H1 (cell line): ENCODE results near the gene CDH26. TPM values are rescaled to one million over a fixed set of nuclear protein-coding genes. Genes with fewer than 3 reads are reported as not detected.

Source experiments
- CTCF ChIA-PET: fragments of 300-600 bp; sonication (Branson Sonifier 250); formaldehyde crosslinking; loops from one replicate; lab custom pipeline; 2021; ENCODE audit not compliant: partially characterized antibody; lab: Charles Lee
- POLR2A ChIA-PET: fragments of 300-600 bp; sonication (Branson Sonifier 250); formaldehyde crosslinking; loops from one replicate; lab custom pipeline; 2021; ENCODE audit warnings: inconsistent platforms; ENCODE audit not compliant: partially characterized antibody; lab: Charles Lee
- DNase-seq, 2 experiments: peaks; one replicate each; pipeline versions ENCODE4 v3.0.0 to v3.0.0-alpha.2; 2010 to 2022; ENCODE audit warnings: low spot score in 2 of 2, low read depth in 1 of 2, mixed read lengths in 1 of 2
- FAIRE-seq: peaks from 2 replicates; lab custom pipeline; 2011; peaks lifted over from hg19 to GRCh38; lab: Jason Lieb, UNC
- H2AFZ ChIP-seq: 2 replicates; pipeline ENCODE4 v1.8.1; 2012; ENCODE audit warnings: low read length, inconsistent platforms
- H2AK5ac ChIP-seq: 2 replicates; pipeline ENCODE4 v1.6.1; 2013; ENCODE audit warnings: low read depth, low read length
- H2BK120ac ChIP-seq: replicated peaks from 2 replicates; pipeline ENCODE3; 2013; ENCODE audit warnings: low read depth, low read length, inconsistent platforms
- H2BK12ac ChIP-seq: 2 replicates; pipeline ENCODE4 v1.6.1; 2013; ENCODE audit warnings: low read depth, low read length
- H2BK15ac ChIP-seq: 2 replicates; pipeline ENCODE4 v1.6.1; 2013; ENCODE audit warnings: low read length
- H2BK20ac ChIP-seq: 2 replicates; pipeline ENCODE4 v1.6.1; 2013; ENCODE audit warnings: low read length
- H2BK5ac ChIP-seq: 2 replicates; pipeline ENCODE4 v1.6.1; 2013; ENCODE audit warnings: low read depth, low read length
- H3K14ac ChIP-seq: 2 replicates; pipeline ENCODE4 v1.6.1; 2013; ENCODE audit warnings: inconsistent platforms; ENCODE audit not compliant: insufficient read length
- H3K18ac ChIP-seq: 2 replicates; pipeline ENCODE4 v1.6.1; 2013; ENCODE audit warnings: low read length; ENCODE audit errors: extremely low read depth
- H3K23ac ChIP-seq: 2 replicates; pipeline ENCODE4 v1.6.1; 2013; ENCODE audit warnings: inconsistent platforms; ENCODE audit not compliant: insufficient read length
- H3K23me2 ChIP-seq: 2 replicates; pipeline ENCODE4 v1.6.1; 2013; ENCODE audit warnings: low read depth, low read length
- H3K27ac ChIP-seq: 2 replicates; pipeline ENCODE4 v1.6.1; 2011; ENCODE audit warnings: low read depth, low read length, inconsistent platforms
- H3K27me3 ChIP-seq, 4 experiments: replicated peaks in 1 of 4; 1 replicate in 1 of 4; 2 replicates in 3 of 4; pipeline versions ENCODE4 v1.6.1 to v1.8.1; 2011 to 2013; ENCODE audit warnings: low read length in 3 of 4, mild to moderate bottlenecking in 3 of 4, inconsistent platforms in 2 of 4, mixed read lengths in 2 of 4, moderate library complexity in 1 of 4; ENCODE audit not compliant: control insufficient read depth in 3 of 4, insufficient read depth in 3 of 4; ENCODE audit errors: extremely low read depth in 1 of 4
- H3K36me3 ChIP-seq, 4 experiments: 2 replicates each; pipeline versions ENCODE4 v1.6.1 to v1.8.1; 2011 to 2013; ENCODE audit warnings: mild to moderate bottlenecking in 4 of 4, low read length in 3 of 4, moderate library complexity in 2 of 4, control low read depth in 1 of 4, inconsistent platforms in 1 of 4; ENCODE audit not compliant: insufficient read depth in 4 of 4, control insufficient read depth in 2 of 4
- H3K4ac ChIP-seq: replicated peaks from 2 replicates; pipeline ENCODE3; 2013; ENCODE audit warnings: low read length, low read depth, mixed read lengths, inconsistent platforms; ENCODE audit not compliant: insufficient read length
- H3K4me1 ChIP-seq, 4 experiments: replicated peaks in 1 of 4; 1 replicate in 1 of 4; 2 replicates in 3 of 4; pipeline versions ENCODE4 v1.6.1 to v1.8.1; 2011 to 2013; ENCODE audit warnings: low read length in 3 of 4, inconsistent platforms in 2 of 4, mixed read lengths in 1 of 4; ENCODE audit not compliant: insufficient read depth in 4 of 4, control insufficient read depth in 3 of 4
- H3K4me2 ChIP-seq, 2 experiments: 2 replicates each; pipeline versions ENCODE4 v1.6.1 to v1.8.1; 2011 to 2013; ENCODE audit warnings: low read depth in 2 of 2, low read length in 2 of 2, control low read depth in 1 of 2, inconsistent platforms in 1 of 2, mild to moderate bottlenecking in 1 of 2; ENCODE audit not compliant: insufficient read depth in 1 of 2
- H3K4me3 ChIP-seq, 4 experiments: fragments of 200-600, 300-600 bp in 1 of 4; sonication (generic), shearing (Covaris generic), sonication (Bioruptor Twin) in 1 of 4; 2 replicates each; pipeline versions ENCODE4 v1.5.1 to v1.8.1; 2011 to 2016; ENCODE audit warnings: low read length in 4 of 4, low read depth in 3 of 4, control low read depth in 2 of 4, inconsistent platforms in 2 of 4, mild to moderate bottlenecking in 2 of 4, mixed read lengths in 1 of 4, moderate library complexity in 1 of 4; ENCODE audit not compliant: insufficient read depth in 2 of 4; ENCODE audit errors: extremely low read depth in 1 of 4
- H3K56ac ChIP-seq: replicated peaks from 2 replicates; pipeline ENCODE3; 2013; ENCODE audit warnings: low read depth, mild to moderate bottlenecking, mixed read lengths, low read length, inconsistent platforms; ENCODE audit not compliant: insufficient read length
- H3K79me1 ChIP-seq: 2 replicates; pipeline ENCODE4 v1.6.1; 2013; ENCODE audit warnings: low read depth, low read length, control low read depth
- H3K79me2 ChIP-seq, 2 experiments: 2 replicates each; pipeline versions ENCODE4 v1.6.1 to v1.8.1; 2012 to 2013; ENCODE audit warnings: low read length in 2 of 2, mild to moderate bottlenecking in 2 of 2, inconsistent platforms in 1 of 2; ENCODE audit not compliant: insufficient read depth in 2 of 2, control insufficient read depth in 1 of 2
- H3K9ac ChIP-seq, 4 experiments: replicated peaks in 1 of 4; 1 replicate in 1 of 4; 2 replicates in 3 of 4; pipeline versions ENCODE4 v1.6.1 to v1.8.1; 2011 to 2013; ENCODE audit warnings: low read depth in 3 of 4, low read length in 3 of 4, control low read depth in 2 of 4, mild to moderate bottlenecking in 2 of 4, moderate library complexity in 2 of 4, inconsistent platforms in 1 of 4; ENCODE audit errors: extremely low read depth in 1 of 4
- H3K9me3 ChIP-seq, 2 experiments: 2 replicates each; pipeline versions ENCODE4 v1.6.1 to v1.8.1; 2012 to 2013; ENCODE audit warnings: mild to moderate bottlenecking in 2 of 2, moderate library complexity in 2 of 2, control low read depth in 1 of 2, inconsistent platforms in 1 of 2, low read depth in 1 of 2, low read length in 1 of 2, mixed read lengths in 1 of 2; ENCODE audit not compliant: insufficient read depth in 2 of 2
- H4K20me1 ChIP-seq, 2 experiments: replicated peaks in 1 of 2; 2 replicates each; pipeline versions ENCODE3 to v1.8.1; 2011 to 2013; ENCODE audit warnings: inconsistent platforms in 2 of 2, low read length in 2 of 2, mild to moderate bottlenecking in 1 of 2; ENCODE audit not compliant: insufficient read depth in 2 of 2, control insufficient read depth in 1 of 2
- H4K5ac ChIP-seq: 2 replicates; pipeline ENCODE4 v1.6.1; 2013; ENCODE audit warnings: low read length, low read depth, mixed read lengths, inconsistent platforms; ENCODE audit not compliant: insufficient read length
- H4K8ac ChIP-seq: 2 replicates; pipeline ENCODE4 v1.8.0; 2013; ENCODE audit warnings: mild to moderate bottlenecking, moderate library complexity, low read length, inconsistent platforms; ENCODE audit not compliant: insufficient read depth; ENCODE audit errors: extremely low read depth
- H4K91ac ChIP-seq: replicated peaks from 2 replicates; pipeline ENCODE3; 2013; ENCODE audit warnings: low read length, mixed read lengths, inconsistent platforms; ENCODE audit not compliant: insufficient read length
- CBX5 ChIP-seq: fragments of 300-800, 300-1000 bp; sonication (generic); IDR thresholded peaks from 2 replicates; pipeline ENCODE4 v1.7.1; 2016; ENCODE audit warnings: antibody characterized with exemption, low read length, low read depth
- CHD1 ChIP-seq: IDR thresholded peaks from 2 replicates; pipeline ENCODE4 v1.6.1; 2012; ENCODE audit warnings: low read depth, low read length, improper control_type of control experiment
- EP300 ChIP-seq, 2 experiments: IDR thresholded peaks; 1 replicate in 1 of 2; 2 replicates in 1 of 2; pipeline ENCODE4 v1.6.1; 2011 to 2012; ENCODE audit warnings: low read depth in 2 of 2, low read length in 2 of 2, mild to moderate bottlenecking in 2 of 2, borderline replicate concordance in 1 of 2, inconsistent platforms in 1 of 2, moderate library complexity in 1 of 2
- POLR2AphosphoS5 ChIP-seq: IDR thresholded peaks from 2 replicates; pipeline ENCODE4 v1.6.1; 2011; ENCODE audit warnings: low read depth, low read length
- TBP ChIP-seq: IDR thresholded peaks from 2 replicates; pipeline ENCODE4 v1.6.1; 2011; ENCODE audit warnings: low read depth, low read length, improper control_type of control experiment
- TCF12 ChIP-seq: IDR thresholded peaks from 2 replicates; pipeline ENCODE4 v1.6.1; 2011; ENCODE audit warnings: low read depth, mild to moderate bottlenecking, low read length
- YY1 ChIP-seq: IDR thresholded peaks from 2 replicates; pipeline ENCODE4 v1.6.1; 2011; ENCODE audit warnings: low read depth, mild to moderate bottlenecking, low read length
- WGBS, 2 experiments: shearing (Covaris generic) in 1 of 2; methylation state at CpG; one replicate each; pipeline versions ENCODE4 v1.1.6 to v1.1.7; 2013 to 2015; ENCODE audit warnings: low lambda C conversion rate in 2 of 2, mixed read lengths in 2 of 2, inconsistent platforms in 1 of 2, low coverage in 1 of 2, missing lambda C conversion rate in 1 of 2; ENCODE audit not compliant: insufficient replicate concordance in 2 of 2, insufficient coverage in 1 of 2, insufficient read length in 1 of 2; ENCODE audit errors: extremely low coverage in 1 of 2, missing lambda C conversion rate in 1 of 2; 5-methylcytosine and 5-hydroxymethylcytosine counted together
- polyA plus RNA-seq, 7 experiments: library from polyadenylated mRNA; depleted of rRNA in 3 of 7; stranded (reverse) in 5 of 7; unstranded in 2 of 7; fragments of >200 nt in 5 of 7; fragments of 200-250 nt in 2 of 7; gene quantifications; 1 replicate in 5 of 7; 2 replicates in 1 of 7; 4 replicates in 1 of 7; pipeline versions ENCODE4 v1.2.1 to v1.2.3, GENCODE V29; 2011 to 2013; ENCODE audit warnings: missing spikeins in 2 of 7, mixed read lengths in 2 of 7
- total RNA-seq: library from RNA; stranded (reverse); fragmentation: NEBNext Ultra II Directional; extraction: Animal tissue kit (Norgen Biotek cat#: 25700); gene quantifications from 2 replicates; pipeline ENCODE4 v1.2.1, GENCODE V29; 2021

The CDH26 gene
- total and polyA plus RNA-seq, 2 of the 8 experiments (the other 6 are each of a cell fraction or from before 2014, with no cell fraction given) = 1.5 to 1.7 TPM

DNA sequence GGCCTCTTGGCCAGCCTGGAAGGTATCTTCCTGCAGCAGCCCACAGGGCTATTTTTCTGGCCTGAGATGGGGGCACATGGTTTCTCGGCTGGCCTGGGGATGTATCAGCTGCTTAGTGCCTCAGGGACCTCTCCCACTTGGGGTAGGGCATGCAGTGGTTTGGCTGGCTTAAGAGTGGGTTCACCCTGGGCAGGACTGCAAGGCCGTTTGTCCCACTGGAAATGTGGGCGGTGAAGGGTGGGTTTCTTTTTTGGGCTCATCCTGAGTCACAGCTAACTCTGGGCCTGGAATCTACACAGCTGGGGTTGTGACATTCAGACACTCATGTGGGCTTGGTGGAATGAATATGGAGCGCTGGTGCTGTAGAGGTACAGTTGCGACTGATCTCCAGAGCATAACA lies 62.0 kb downstream of the CDH26 start:
- no peaks in the 10 kb centered on the region for H3K9me3 ChIP-seq
- H3K9ac ChIP-seq = no peak overlapping the region
- H3K79me2 ChIP-seq = no peaks in the 10 kb centered on the region
- FAIRE-seq (no peak), DNase-seq (no peak)
- no peak overlapping the region for H4K5ac ChIP-seq
- H2BK12ac ChIP-seq = no peak overlapping the region
- no peak overlapping the region for H2BK120ac ChIP-seq
- no peak overlapping the region for H3K4ac ChIP-seq
- CTCF ChIA-PET = interaction anchor here (1.5 to 2.8 kb wide), 2 partner anchors 8 to 10 kb away, joined by 3 to 17 read pairs; no protein-coding TSS in a partner anchor
- H3K27ac ChIP-seq = no peak overlapping the region
- H3K27me3 ChIP-seq = no peaks in the 10 kb centered on the region
- H3K23ac ChIP-seq = no peak overlapping the region
- H3K14ac ChIP-seq = no peak overlapping the region
- H2BK5ac ChIP-seq = no peak overlapping the region
- H3K4me3 ChIP-seq = no peak overlapping the region
- H2AK5ac ChIP-seq = no peak overlapping the region
- no peak overlapping the region for H2BK20ac ChIP-seq
- H3K56ac ChIP-seq = no peak overlapping the region
- H3K79me1 ChIP-seq = no peaks in the 10 kb centered on the region
- H3K23me2 ChIP-seq = no peaks in the 10 kb centered on the region
- no peak overlapping the region for H3K4me2 ChIP-seq
- no peak overlapping the region for H3K18ac ChIP-seq
- H4K91ac ChIP-seq = no peak overlapping the region
- no peaks in the 10 kb centered on the region for H3K36me3 ChIP-seq
- H2AFZ ChIP-seq = no peak overlapping the region
- TF ChIP-seq CHD1 (no peak), EP300 (IDR thresholded peaks at IDR 0.05; ENCODE audit: borderline replicate concordance in 1 of 2, low read depth in 2 of 2, low read length in 2 of 2) (no peak), POLR2AphosphoS5 (no peak), CBX5 (no peak), TBP (no peak), YY1 (no peak), TCF12 (no peak)
- H4K8ac ChIP-seq = no peak overlapping the region
- 92% methylated on average over 5 of the region's 5 CpGs; no CpG with 5 or more reads in 1 of the 2 experiments for WGBS, 2 experiments
- POLR2A ChIA-PET = no interaction called here
- no peak overlapping the region for H2BK15ac ChIP-seq
- H3K4me1 ChIP-seq = 0 out of 7 replicates have a peak, but pooled peaks cover 0 to 2% (median 0%) of the 10 kb centered on the region in 4 experiments
- no peaks in the 10 kb centered on the region for H4K20me1 ChIP-seq
